ENCODE measurements around the gene B4GAT1.

The B4GAT1 gene

GRCh38 chr11:66343176-66343575 lies 4.3 kb downstream of the B4GAT1 start:
- no peak overlapping the region for H3K27ac ChIP-seq (ENCODE audit: low read depth, low read length)
- H3K4me1 ChIP-seq (ENCODE audit: control insufficient read depth, insufficient read depth, low read length, unreplicated experiment) = peaks cover 30% of the 10 kb centered on the region
- H3K79me2 ChIP-seq (ENCODE audit: control insufficient read depth, insufficient read depth, low read length, unreplicated experiment) = peaks cover 20% of the 10 kb centered on the region
- no peaks in the 10 kb centered on the region for H3K36me3 ChIP-seq (ENCODE audit: insufficient read depth, low read length)
- no peaks in the 10 kb centered on the region for H3K27me3 ChIP-seq (ENCODE audit: insufficient read depth, low read length)
- no peak overlapping the region for H2AFZ ChIP-seq (ENCODE audit: low read length, unreplicated experiment)
- no peak overlapping the region; the same call in 1 of the 2 replicates for H3K4me3 ChIP-seq (ENCODE audit: low read depth, low read length)

GRCh38 chr11:66341502-66342126 lies 5.8 kb downstream of the B4GAT1 start:
- no peak overlapping the region for H3K27ac ChIP-seq (ENCODE audit: low read depth, low read length)
- no peaks in the 10 kb centered on the region for H3K36me3 ChIP-seq (ENCODE audit: insufficient read depth, low read length)
- peaks cover 20% of the 10 kb centered on the region for H3K79me2 ChIP-seq (ENCODE audit: control insufficient read depth, insufficient read depth, low read length, unreplicated experiment)
- H2AFZ ChIP-seq (ENCODE audit: low read length, unreplicated experiment) = no peak overlapping the region
- peaks cover 41% of the 10 kb centered on the region for H3K4me1 ChIP-seq (ENCODE audit: control insufficient read depth, insufficient read depth, low read length, unreplicated experiment)
- no peak overlapping the region for H3K4me3 ChIP-seq (ENCODE audit: low read depth, low read length)
- H3K27me3 ChIP-seq (ENCODE audit: insufficient read depth, low read length) = no peaks in the 10 kb centered on the region

DNA sequence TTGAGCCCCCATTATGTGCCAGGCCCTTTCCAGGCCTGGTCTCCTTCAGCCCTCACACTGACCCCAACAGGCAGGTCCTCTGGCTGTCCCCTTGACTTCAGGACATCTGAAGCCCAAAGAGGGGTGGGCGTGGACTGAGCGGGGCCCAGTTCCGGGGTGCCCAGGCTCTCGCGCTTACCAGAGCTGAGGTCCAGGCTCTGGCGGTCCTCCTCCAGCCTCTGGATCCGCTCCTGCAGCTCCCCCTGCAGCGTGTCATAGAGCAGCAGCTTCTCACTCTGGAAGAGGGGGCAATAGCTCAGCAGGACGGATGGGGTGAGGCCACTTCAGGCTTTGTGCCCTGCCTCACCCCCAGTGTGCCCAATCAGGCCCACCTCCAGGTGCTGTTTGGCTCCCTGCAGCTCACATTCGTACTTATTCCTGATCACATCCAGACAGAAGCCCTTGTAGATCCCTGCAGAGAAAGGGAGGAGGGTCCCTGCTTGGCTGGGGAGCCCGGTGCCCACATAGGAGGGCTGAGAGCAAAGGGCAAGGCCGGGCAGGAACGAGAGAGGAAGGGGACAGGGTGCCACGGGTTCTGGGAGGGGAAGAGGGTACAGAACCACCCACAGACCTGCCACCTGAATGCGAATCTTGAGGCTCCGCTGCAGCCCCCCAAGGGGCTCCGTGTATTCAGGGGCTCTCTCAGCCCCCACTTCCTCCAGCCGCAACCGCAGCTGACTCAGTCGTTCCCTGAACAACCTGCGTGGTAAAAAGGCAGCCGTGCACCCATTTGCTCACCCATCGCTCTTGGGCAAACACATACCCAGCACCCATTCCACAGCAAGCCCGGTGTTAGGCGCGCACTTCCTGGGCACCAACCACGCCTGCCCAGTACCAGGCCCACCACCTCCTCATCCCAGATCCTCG lies 6.6 kb downstream of the B4GAT1 start:
- Histone ChIP-seq H3K27me3 (ENCODE audit: insufficient read depth, low read length) (no peaks in the 10 kb centered on the region), H3K4me3 (ENCODE audit: low read depth, low read length) (no peak overlapping the region), H3K27ac (ENCODE audit: low read depth, low read length) (no peak overlapping the region), H2AFZ (ENCODE audit: low read length, unreplicated experiment) (no peak overlapping the region), H3K36me3 (ENCODE audit: insufficient read depth, low read length) (no peaks in the 10 kb centered on the region), H3K79me2 (ENCODE audit: control insufficient read depth, insufficient read depth, low read length, unreplicated experiment) (peaks cover 22% of the 10 kb centered on the region), H3K4me1 (ENCODE audit: control insufficient read depth, insufficient read depth, low read length, unreplicated experiment) (peaks cover 34% of the 10 kb centered on the region)

GRCh38 chr11:66339686-66340483 lies 7.5 kb downstream of the B4GAT1 start:
- H3K27ac ChIP-seq (ENCODE audit: low read depth, low read length) = no peak overlapping the region
- H3K27me3 ChIP-seq (ENCODE audit: insufficient read depth, low read length) = no peaks in the 10 kb centered on the region
- H3K4me1 ChIP-seq (ENCODE audit: control insufficient read depth, insufficient read depth, low read length, unreplicated experiment) = peaks cover 29% of the 10 kb centered on the region
- no peak overlapping the region for H3K4me3 ChIP-seq (ENCODE audit: low read depth, low read length)
- H2AFZ ChIP-seq (ENCODE audit: low read length, unreplicated experiment) = no peak overlapping the region
- H3K79me2 ChIP-seq (ENCODE audit: control insufficient read depth, insufficient read depth, low read length, unreplicated experiment) = peaks cover 32% of the 10 kb centered on the region
- no peaks in the 10 kb centered on the region for H3K36me3 ChIP-seq (ENCODE audit: insufficient read depth, low read length)

DNA sequence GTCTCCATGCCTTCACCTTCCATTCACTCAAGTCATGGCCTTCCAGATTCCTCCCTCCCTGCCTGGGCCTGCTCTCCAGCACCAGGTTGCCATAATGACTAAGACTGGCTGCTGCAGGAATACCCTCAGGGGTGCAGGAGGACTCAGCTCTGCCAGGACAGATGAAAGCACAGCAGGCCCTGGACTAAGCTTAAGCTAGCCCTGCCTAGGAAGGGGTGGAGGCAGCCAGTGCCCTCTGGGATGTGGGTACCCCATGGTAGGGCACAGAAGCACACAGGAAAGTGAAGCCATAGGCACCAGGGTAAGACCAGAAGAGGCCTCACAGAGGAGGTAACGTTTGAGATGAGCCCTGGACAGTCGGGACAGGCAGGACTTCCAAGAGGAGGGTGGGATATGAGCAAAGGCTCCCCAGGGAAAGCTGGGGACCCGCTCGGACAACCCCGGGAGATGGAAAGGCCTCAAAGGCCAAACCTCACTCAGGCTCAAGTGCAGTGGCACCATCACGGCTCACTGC lies 8.2 kb downstream of the B4GAT1 start:
- Histone ChIP-seq H3K27me3 (ENCODE audit: insufficient read depth, low read length) (no peaks in the 10 kb centered on the region), H3K27ac (ENCODE audit: low read depth, low read length) (no peak overlapping the region), H3K79me2 (ENCODE audit: control insufficient read depth, insufficient read depth, low read length, unreplicated experiment) (peaks cover 33% of the 10 kb centered on the region), H3K36me3 (ENCODE audit: insufficient read depth, low read length) (no peaks in the 10 kb centered on the region), H3K4me3 (ENCODE audit: low read depth, low read length) (no peak overlapping the region), H3K4me1 (ENCODE audit: control insufficient read depth, insufficient read depth, low read length, unreplicated experiment) (peaks cover 35% of the 10 kb centered on the region), H2AFZ (ENCODE audit: low read length, unreplicated experiment) (no peak overlapping the region)

DNA sequence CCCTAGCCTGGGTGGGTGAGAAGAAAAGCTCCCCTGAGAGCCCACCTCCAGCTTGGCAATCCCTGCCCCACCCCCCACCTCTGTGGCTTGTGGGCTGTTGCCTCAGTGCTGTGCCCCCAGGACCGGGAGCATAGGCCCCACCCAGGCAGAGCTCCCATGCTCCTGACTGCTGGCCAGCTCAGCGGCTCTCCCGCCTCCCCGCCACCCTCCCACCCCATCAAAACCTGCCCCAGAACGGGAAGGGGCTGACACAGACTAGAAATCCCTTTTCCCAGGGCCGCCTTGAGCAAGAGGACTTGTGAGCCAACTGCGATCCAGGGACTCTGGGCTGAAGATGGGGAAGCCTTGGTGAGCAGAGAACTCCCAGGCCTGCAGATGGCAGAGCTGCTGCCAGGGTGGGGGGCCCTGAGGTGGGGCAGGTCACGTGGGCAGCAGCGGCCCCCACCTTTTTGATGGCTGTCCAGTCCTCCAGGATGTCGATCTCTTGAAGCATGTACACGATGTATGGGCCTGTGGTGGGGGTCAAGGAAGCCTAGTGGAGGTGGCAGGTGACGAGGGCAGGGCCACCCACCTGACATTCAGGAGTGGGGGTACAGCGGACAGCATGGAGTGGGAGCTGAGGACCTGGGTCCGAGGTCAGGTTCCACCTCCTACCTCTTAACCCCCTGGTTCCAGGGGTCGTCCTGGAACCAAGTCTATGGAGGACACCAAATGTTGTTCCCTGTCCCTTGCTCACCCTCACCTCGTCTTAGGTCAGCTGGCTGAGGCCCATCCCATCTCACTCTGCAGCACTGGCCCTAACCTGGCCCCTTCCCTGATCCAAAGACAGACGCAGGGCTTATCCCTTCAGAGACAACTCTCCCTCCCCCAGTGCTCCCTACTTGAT lies 8.9 kb downstream of the B4GAT1 start:
- H3K27ac ChIP-seq (ENCODE audit: low read depth, low read length) = peak overlapping the region; percentile 99; the same call in 1 of the 2 replicates
- no peaks in the 10 kb centered on the region; the same call in 1 of the 2 replicates for H3K36me3 ChIP-seq (ENCODE audit: insufficient read depth, low read length)
- peaks cover 31% of the 10 kb centered on the region for H3K4me1 ChIP-seq (ENCODE audit: control insufficient read depth, insufficient read depth, low read length, unreplicated experiment)
- no peak overlapping the region for H3K4me3 ChIP-seq (ENCODE audit: low read depth, low read length)
- no peaks in the 10 kb centered on the region for H3K27me3 ChIP-seq (ENCODE audit: insufficient read depth, low read length)
- H2AFZ ChIP-seq (ENCODE audit: low read length, unreplicated experiment) = no peak overlapping the region
- peaks cover 32% of the 10 kb centered on the region for H3K79me2 ChIP-seq (ENCODE audit: control insufficient read depth, insufficient read depth, low read length, unreplicated experiment)

- H3K27ac ChIP-seq (ENCODE audit: low read depth, low read length) = peak overlapping the region; percentile 99
- no peaks in the 10 kb centered on the region for H3K27me3 ChIP-seq (ENCODE audit: insufficient read depth, low read length)
- peaks cover 31% of the 10 kb centered on the region for H3K79me2 ChIP-seq (ENCODE audit: control insufficient read depth, insufficient read depth, low read length, unreplicated experiment)
- peaks cover 31% of the 10 kb centered on the region for H3K4me1 ChIP-seq (ENCODE audit: control insufficient read depth, insufficient read depth, low read length, unreplicated experiment)
- no peak overlapping the region for H2AFZ ChIP-seq (ENCODE audit: low read length, unreplicated experiment)
- peaks cover 8% of the 10 kb centered on the region; the same call in 1 of the 2 replicates for H3K36me3 ChIP-seq (ENCODE audit: insufficient read depth, low read length)
- H3K4me3 ChIP-seq (ENCODE audit: low read depth, low read length) = peak overlapping the region; percentile 18
Observed at GRCh38 chr11:66337103-66337899, 10.1 kb downstream of the B4GAT1 start.

- H2AFZ ChIP-seq (ENCODE audit: low read length, unreplicated experiment) = no peak within 1 kb of the TSS
- H3K4me1 ChIP-seq (ENCODE audit: control insufficient read depth, insufficient read depth, low read length, unreplicated experiment) = peaks cover 31% of the 10 kb centered on the region
- H3K79me2 ChIP-seq (ENCODE audit: control insufficient read depth, insufficient read depth, low read length, unreplicated experiment) = peaks cover 31% of the 10 kb centered on the region
- peak within 1 kb of the TSS; percentile 99 for H3K27ac ChIP-seq (ENCODE audit: low read depth, low read length)
- peak within 1 kb of the TSS; percentile 93 for H3K4me3 ChIP-seq (ENCODE audit: low read depth, low read length)
- H3K36me3 ChIP-seq (ENCODE audit: insufficient read depth, low read length) = peaks cover 8% of the 10 kb centered on the region; the same call in 1 of the 2 replicates
- no peaks in the 10 kb centered on the region for H3K27me3 ChIP-seq (ENCODE audit: insufficient read depth, low read length)
Observed at GRCh38 chr11:66336234-66337102, 11.0 kb downstream of the B4GAT1 start, which contains the start of gene RIN1. Gene RIN1, minus strand, starts transcription at chr11:66336434. Its CDS starts 32 bp downstream, at chr11:66336402.

Data from ACC112 (cell line).